Measurements from ENCODE around the gene NR0B2. TPM values are rescaled to one million over a fixed set of nuclear protein-coding genes. Genes with fewer than 3 reads are reported as not detected.

NR0B2 gene
- total RNA-seq, 1 experiment from 2014 or later, result not detected

- in situ Hi-C loops (cut with HindIII; ENCODE audit: low pct_unique_long_range_greater_than_20kb, low sequenced_read_pairs), result no loop called here
- no peak for DNase-seq (ENCODE audit: low read depth, low spot score)
These were observed 28.9 kb upstream of the NR0B2 start for GRCh38 chr1:26942656-26943055.

GRCh38 chr1:26941311-26941710 is 27.5 kb upstream of the NR0B2 start:
- in situ Hi-C loops (cut with HindIII; ENCODE audit: low pct_unique_long_range_greater_than_20kb, low sequenced_read_pairs), result no loop called here
- DNase-seq (ENCODE audit: low read depth, low spot score), result no peak

- DNase-seq (ENCODE audit: low read depth, low spot score), result no peak
- in situ Hi-C loops (cut with HindIII; ENCODE audit: low pct_unique_long_range_greater_than_20kb, low sequenced_read_pairs), result no loop called here
These were observed 24.9 kb upstream of the NR0B2 start for GRCh38 chr1:26938659-26939025.

- in situ Hi-C loops (cut with HindIII; ENCODE audit: low pct_unique_long_range_greater_than_20kb, low sequenced_read_pairs), result no loop called here
- DNase-seq (ENCODE audit: low read depth, low spot score), result no peak
These were observed 24.4 kb upstream of the NR0B2 start for GRCh38 chr1:26938004-26938658.

GRCh38 chr1:26936823-26937222 is 23.0 kb upstream of the NR0B2 start:
- in situ Hi-C loops (cut with HindIII; ENCODE audit: low pct_unique_long_range_greater_than_20kb, low sequenced_read_pairs), result no loop called here
- no peak for DNase-seq (ENCODE audit: low read depth, low spot score)

- DNase-seq (ENCODE audit: low read depth, low spot score), result no peak
- in situ Hi-C loops (cut with HindIII; ENCODE audit: low pct_unique_long_range_greater_than_20kb, low sequenced_read_pairs), result no loop called here
These were observed 18.8 kb upstream of the NR0B2 start for GRCh38 chr1:26932531-26932930.

- DNase-seq (ENCODE audit: low read depth, low spot score), result no peak
- in situ Hi-C loops (cut with HindIII; ENCODE audit: low pct_unique_long_range_greater_than_20kb, low sequenced_read_pairs), result no loop called here
These were observed 9.9 kb upstream of the NR0B2 start for GRCh38 chr1:26923711-26924110.

GRCh38 chr1:26922901-26923300 is 9.1 kb upstream of the NR0B2 start:
- DNase-seq (ENCODE audit: low read depth, low spot score), result no peak
- in situ Hi-C loops (cut with HindIII; ENCODE audit: low pct_unique_long_range_greater_than_20kb, low sequenced_read_pairs), result no loop called here

GRCh38 chr1:26922431-26922729 is 8.6 kb upstream of the NR0B2 start:
- DNase-seq (ENCODE audit: low read depth, low spot score), result no peak
- in situ Hi-C loops (cut with HindIII; ENCODE audit: low pct_unique_long_range_greater_than_20kb, low sequenced_read_pairs), result no loop called here

- in situ Hi-C loops (cut with HindIII; ENCODE audit: low pct_unique_long_range_greater_than_20kb, low sequenced_read_pairs), result no loop called here
- DNase-seq (ENCODE audit: low read depth, low spot score), result peak; percentile 96
These were observed 8.0 kb upstream of the NR0B2 start, which contains the start of gene NUDC for GRCh38 chr1:26921540-26922430. NUDC (plus strand) TSS chr1:26921743; CDS start chr1:26921849, 106 bp downstream.

- in situ Hi-C loops (cut with HindIII; ENCODE audit: low pct_unique_long_range_greater_than_20kb, low sequenced_read_pairs), result no loop called here
- no peak for DNase-seq (ENCODE audit: low read depth, low spot score)
These were observed 7.4 kb upstream of the NR0B2 start for GRCh38 chr1:26921126-26921539.

- in situ Hi-C loops (cut with HindIII; ENCODE audit: low pct_unique_long_range_greater_than_20kb, low sequenced_read_pairs), result no loop called here
- DNase-seq (ENCODE audit: low read depth, low spot score), result no peak
These were observed 1.5 kb upstream of the NR0B2 start for GRCh38 chr1:26915204-26915842.

- in situ Hi-C loops (cut with HindIII; ENCODE audit: low pct_unique_long_range_greater_than_20kb, low sequenced_read_pairs), result no loop called here
These were observed 404 bp downstream of the NR0B2 start for GRCh38 chr1:26913389-26913753.

GRCh38 chr1:26912147-26912490 is 1.7 kb downstream of the NR0B2 start:
- no peak for DNase-seq (ENCODE audit: low read depth, low spot score)
- in situ Hi-C loops (cut with HindIII; ENCODE audit: low pct_unique_long_range_greater_than_20kb, low sequenced_read_pairs), result no loop called here

More at GRCh38 chr1:26913389-26913753, 404 bp downstream of the NR0B2 start:
- no peak for DNase-seq (ENCODE audit: low read depth, low spot score)

- DNase-seq (ENCODE audit: low read depth, low spot score), result no peak
- in situ Hi-C loops (cut with HindIII; ENCODE audit: low pct_unique_long_range_greater_than_20kb, low sequenced_read_pairs), result no loop called here
These were observed 2.2 kb downstream of the NR0B2 start for GRCh38 chr1:26911399-26912146.

- in situ Hi-C loops (cut with HindIII; ENCODE audit: low pct_unique_long_range_greater_than_20kb, low sequenced_read_pairs), result no loop called here
- no peak for DNase-seq (ENCODE audit: low read depth, low spot score)
These were observed 3.2 kb downstream of the NR0B2 start for GRCh38 chr1:26910343-26911160.

- in situ Hi-C loops (cut with HindIII; ENCODE audit: low pct_unique_long_range_greater_than_20kb, low sequenced_read_pairs), result no loop called here
- DNase-seq (ENCODE audit: low read depth, low spot score), result no peak
These were observed 3.8 kb downstream of the NR0B2 start for GRCh38 chr1:26909951-26910342.

All from SK-MEL-5 (cell line).